OCI-LY7 (cell line): ENCODE measurements around the gene DAB1. TPM values are rescaled to one million over a fixed set of nuclear protein-coding genes. Genes with fewer than 3 reads are reported as not detected.

Experiments used
- BruUV-seq: library from RNA; stranded (reverse); fragments of 400-500 nt; replicated peaks from 2 replicates; lab custom pipeline; 2021; lab: Mats Ljungman, UMichigan
- CTCF ChIA-PET: fragments of 300-600 bp; sonication (Branson Sonifier 250); formaldehyde crosslinking; loops from one replicate; lab custom pipeline; 2022; ENCODE audit warnings: antibody characterized with exemption; ENCODE audit not compliant: unreplicated experiment; lab: Charles Lee
- POLR2A ChIA-PET: fragments of 300-600 bp; sonication (Branson Sonifier 250); formaldehyde crosslinking; loops from one replicate; lab custom pipeline; 2022; ENCODE audit warnings: antibody characterized with exemption; lab: Charles Lee
- DNase-seq: peaks from one replicate; pipeline ENCODE4 v3.0.0-alpha.2; 2015; ENCODE audit warnings: low spot score
- H2AFZ ChIP-seq: fragments of 200-600 bp; sonication (generic), shearing (Covaris generic); 2 replicates; pipeline ENCODE4 v1.6.1; 2014; ENCODE audit warnings: mild to moderate bottlenecking, antibody characterized with exemption, low read length, moderate library complexity
- H3K27ac ChIP-seq: fragments of 200-600 bp; sonication (generic); 2 replicates; pipeline ENCODE4 v1.5.1; 2014; ENCODE audit warnings: mixed run types, low read depth, mild to moderate bottlenecking, moderate library complexity, low read length, inconsistent platforms; ENCODE audit not compliant: poor library complexity, severe bottlenecking
- H3K36me3 ChIP-seq: fragments of 200-600 bp; sonication (generic); 2 replicates; pipeline ENCODE4 v1.6.1; 2014; ENCODE audit warnings: mild to moderate bottlenecking, antibody characterized with exemption, low read length, moderate library complexity, mixed read lengths; ENCODE audit not compliant: insufficient read depth
- H3K4me1 ChIP-seq: fragments of 200-600 bp; sonication (generic); 2 replicates; pipeline ENCODE4 v1.5.1; 2014; ENCODE audit warnings: mild to moderate bottlenecking, low read length; ENCODE audit not compliant: insufficient read depth, poor library complexity, severe bottlenecking
- H3K4me2 ChIP-seq: fragments of 200-600 bp; sonication (generic); 2 replicates; pipeline ENCODE4 v1.6.1; 2014; ENCODE audit warnings: mild to moderate bottlenecking, low read length
- H3K4me3 ChIP-seq: fragments of 200-600 bp; sonication (generic); 2 replicates; pipeline ENCODE4 v1.5.1; 2014; ENCODE audit warnings: mild to moderate bottlenecking, low read depth, low read length; ENCODE audit not compliant: poor library complexity, severe bottlenecking
- H3K79me2 ChIP-seq: fragments of 200-600 bp; sonication (generic); 2 replicates; pipeline ENCODE4 v1.6.1; 2016; ENCODE audit warnings: low read depth, mild to moderate bottlenecking, low read length, moderate library complexity, mixed read lengths; ENCODE audit not compliant: insufficient read depth
- H3K9me2 ChIP-seq: fragments of 200-600 bp; sonication (generic); 2 replicates; pipeline ENCODE4 v1.6.1; 2016; ENCODE audit warnings: mild to moderate bottlenecking, low read length, mixed read lengths; ENCODE audit not compliant: insufficient read depth
- H3K9me3 ChIP-seq: fragments of 200-600 bp; sonication (generic); 2 replicates; pipeline ENCODE4 v1.6.1; 2014; ENCODE audit warnings: mild to moderate bottlenecking, mixed run types, low read length, mixed read lengths
- H4K20me1 ChIP-seq: fragments of 200-600 bp; sonication (generic); 2 replicates; pipeline ENCODE4 v1.6.1; 2014; ENCODE audit warnings: mild to moderate bottlenecking, antibody characterized with exemption, low read length, moderate library complexity, mixed read lengths; ENCODE audit not compliant: insufficient read depth
- CTCF ChIP-seq: fragments of 200-600 bp; sonication (generic); conservative IDR thresholded peaks from 2 replicates; pipeline ENCODE4 v1.5.1; 2014; ENCODE audit warnings: mild to moderate bottlenecking, antibody characterized with exemption, low read length, moderate library complexity, mixed read lengths
- EZH2phosphoT487 ChIP-seq: fragments of 200-600 bp; sonication (generic); IDR thresholded peaks from 2 replicates; pipeline ENCODE4 v1.6.1; 2018; ENCODE audit warnings: low read depth, borderline replicate concordance, mild to moderate bottlenecking, mixed run types, antibody characterized with exemption, low read length, moderate library complexity, mixed read lengths
- intact Hi-C: fragments of 100-400 bp; cut with micrococcal nuclease; formaldehyde crosslinking; loops from one replicate; pipeline ENCODE4 v1.10.0; 2022; ENCODE audit not compliant: unreplicated experiment
- total RNA-seq, 2 experiments: library from RNA; depleted of rRNA in 1 of 2; stranded (reverse); fragments of >200 nt in 1 of 2; shearing (Covaris generic) in 1 of 2; gene quantifications; 2 replicates each; pipeline ENCODE4 v1.2.3, GENCODE V29; 2014 to 2022

Gene DAB1
- total RNA-seq, 2 experiments from 2014 or later, result not detected

GRCh38 chr1:57131257-57131656 lies 292.6 kb downstream of the DAB1 start:
- Histone ChIP-seq H3K9me2 (no peaks in the 10 kb centered on the region), H3K4me2 (no peak overlapping the region), H4K20me1 (no peaks in the 10 kb centered on the region), H2AFZ (no peak overlapping the region), H3K4me3 (no peak overlapping the region), H3K27ac (no peak overlapping the region), H3K79me2 (no peaks in the 10 kb centered on the region), H3K36me3 (no peaks in the 10 kb centered on the region), H3K4me1 (no peaks in the 10 kb centered on the region), H3K9me3 (no peaks in the 10 kb centered on the region)
- DNase-seq, result no peak
- TF ChIP-seq EZH2phosphoT487, result no peak
- no peak for TF ChIP-seq CTCF
- intact Hi-C loops, result no loop called here
- CTCF ChIA-PET, result no interaction called here
- no TSS peak for BruUV-seq
- POLR2A ChIA-PET, result interaction anchor here (1.0 kb wide), 1 partner anchor 10 kb away, joined by 4 read pairs; no protein-coding TSS in a partner anchor

GRCh38 chr1:57129865-57130264 lies 294.0 kb downstream of the DAB1 start:
- DNase-seq, result no peak

GRCh38 chr1:57127976-57128375 lies 295.9 kb downstream of the DAB1 start:
- no peak overlapping the region for H2AFZ ChIP-seq
- H3K9me2 ChIP-seq, result no peaks in the 10 kb centered on the region
- no peak overlapping the region for H3K27ac ChIP-seq
- no peak for TF ChIP-seq CTCF
- TF ChIP-seq EZH2phosphoT487, result no peak
- DNase-seq, result no peak
- no peaks in the 10 kb centered on the region for H3K4me1 ChIP-seq
- H3K4me3 ChIP-seq, result no peak overlapping the region
- H3K79me2 ChIP-seq, result no peaks in the 10 kb centered on the region
- intact Hi-C loops, result no loop called here
- no peaks in the 10 kb centered on the region for H3K9me3 ChIP-seq
- ChIA-PET POLR2A (no interaction called here), CTCF (no interaction called here)
- H4K20me1 ChIP-seq, result no peaks in the 10 kb centered on the region
- H3K4me2 ChIP-seq, result no peak overlapping the region
- BruUV-seq, result no TSS peak
- no peaks in the 10 kb centered on the region for H3K36me3 ChIP-seq

More at GRCh38 chr1:57129865-57130264, 294.0 kb downstream of the DAB1 start:
- no peak for TF ChIP-seq EZH2phosphoT487
- Histone ChIP-seq H4K20me1 (no peaks in the 10 kb centered on the region), H3K4me2 (no peak overlapping the region), H3K27ac (no peak overlapping the region), H3K36me3 (no peaks in the 10 kb centered on the region), H3K79me2 (no peaks in the 10 kb centered on the region), H3K4me3 (no peak overlapping the region), H2AFZ (no peak overlapping the region), H3K9me2 (no peaks in the 10 kb centered on the region), H3K9me3 (no peaks in the 10 kb centered on the region), H3K4me1 (no peaks in the 10 kb centered on the region)
- intact Hi-C loops, result no loop called here
- ChIA-PET CTCF (no interaction called here), POLR2A (no interaction called here)
- BruUV-seq, result no TSS peak
